Ramos (cell line): Measurements from ENCODE around the gene TMED4.

Experiments
- in situ Hi-C: fragments of 300-500 bp; cut with MboI; formaldehyde crosslinking; loops from one replicate; pipeline ENCODE4 v1.14.3; 2022; ENCODE audit warnings: low sequenced_read_pairs; ENCODE audit not compliant: unreplicated experiment

TMED4 gene

GRCh38 chr7:44581879-44582603, at the start of gene TMED4:
TMED4 (minus strand) TSS chr7:44582231; CDS start chr7:44582206, 25 bp downstream.
- in situ Hi-C loops: loop anchor here (10.0 kb wide), 1 partner anchor 343 kb away; no protein-coding TSS in a partner anchor

DNA sequence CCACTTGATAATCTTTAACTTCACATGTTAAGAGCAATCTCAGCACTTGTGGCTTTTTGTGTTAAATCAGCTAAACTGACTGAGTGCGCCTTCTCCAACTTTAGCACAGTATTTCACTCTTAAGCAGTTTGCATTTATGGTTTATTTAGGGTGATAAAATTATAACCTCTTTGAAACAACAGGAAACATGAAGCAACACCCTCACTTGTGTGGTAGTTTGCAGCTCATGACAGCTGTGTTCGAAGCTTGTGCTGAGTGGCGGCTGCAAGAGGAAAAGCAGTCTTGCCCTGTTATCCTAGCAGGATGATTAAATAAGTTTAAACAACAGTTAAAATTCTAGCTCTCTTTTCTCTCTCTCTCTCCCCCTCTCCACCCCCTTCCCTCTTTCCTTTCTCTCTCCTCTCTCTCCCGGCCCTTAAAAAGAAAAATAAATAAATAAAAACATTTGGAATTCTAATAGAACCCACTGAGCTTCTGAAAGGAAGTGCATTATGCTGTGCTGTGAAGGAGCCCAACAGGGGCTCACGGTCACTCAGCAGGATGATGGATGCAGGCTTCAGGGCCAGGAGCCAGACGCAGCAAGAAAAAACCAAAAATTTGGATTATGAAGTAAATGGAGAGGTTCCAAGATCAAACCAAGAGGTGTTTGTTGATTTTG, 49.6 kb upstream of the TMED4 start:
- in situ Hi-C loops: no loop called here

DNA sequence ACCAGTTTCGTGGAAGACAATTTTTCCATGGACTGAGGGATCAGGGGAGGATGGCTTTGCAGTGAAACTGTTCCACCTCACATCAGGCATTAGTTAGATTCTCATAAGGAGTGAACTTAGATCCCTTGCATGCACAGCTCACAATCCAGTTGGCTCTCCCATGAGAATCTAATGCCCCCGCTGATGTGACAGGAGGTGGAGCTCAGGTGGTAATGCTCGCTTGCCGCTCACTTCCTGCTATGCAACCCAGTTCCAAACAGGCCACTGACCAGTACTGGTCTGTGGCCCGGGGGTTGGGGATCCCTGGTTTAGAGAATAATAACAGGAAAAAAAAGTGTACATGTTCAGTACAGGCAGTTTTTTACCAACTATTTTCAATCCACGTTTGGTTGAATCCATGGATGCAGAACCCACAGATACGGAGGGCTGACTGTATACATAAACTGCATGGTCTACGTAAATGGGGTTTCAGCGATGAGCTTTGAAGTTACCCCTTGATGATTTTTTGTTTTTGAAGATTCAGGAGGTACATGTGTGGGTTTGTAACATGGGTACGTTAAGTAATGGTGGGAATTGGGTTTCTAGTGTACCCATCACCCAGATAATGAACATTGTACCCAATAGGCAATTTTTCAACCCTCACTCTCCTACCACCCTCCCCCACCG, 48.9 kb upstream of the TMED4 start:
- in situ Hi-C loops: no loop called here

GRCh38 chr7:44629829-44630522, 47.9 kb upstream of the TMED4 start:
- in situ Hi-C loops: no loop called here

GRCh38 chr7:44626620-44627019, 44.6 kb upstream of the TMED4 start:
- in situ Hi-C loops: no loop called here

GRCh38 chr7:44625526-44626471, 43.8 kb upstream of the TMED4 start:
- in situ Hi-C loops: no loop called here

DNA sequence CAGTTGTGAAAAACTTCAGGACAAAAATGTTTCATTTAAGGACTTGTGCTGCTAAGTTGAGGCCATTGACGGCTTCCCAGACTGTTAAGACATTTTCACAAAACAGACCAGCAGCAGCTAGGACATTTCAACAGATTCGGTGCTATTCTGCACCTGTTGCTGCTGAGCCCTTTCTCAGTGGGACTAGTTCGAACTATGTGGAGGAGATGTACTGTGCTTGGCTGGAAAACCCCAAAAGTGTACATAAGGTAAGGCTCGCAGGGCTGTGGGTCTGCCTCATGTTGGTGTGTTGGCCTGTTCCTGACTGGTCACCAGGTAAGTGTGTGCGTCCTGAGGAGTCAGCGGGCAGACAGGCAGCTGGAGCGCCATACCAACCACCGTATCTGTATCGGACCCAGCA, 42.3 kb upstream of the TMED4 start:
- in situ Hi-C loops: no loop called here

DNA sequence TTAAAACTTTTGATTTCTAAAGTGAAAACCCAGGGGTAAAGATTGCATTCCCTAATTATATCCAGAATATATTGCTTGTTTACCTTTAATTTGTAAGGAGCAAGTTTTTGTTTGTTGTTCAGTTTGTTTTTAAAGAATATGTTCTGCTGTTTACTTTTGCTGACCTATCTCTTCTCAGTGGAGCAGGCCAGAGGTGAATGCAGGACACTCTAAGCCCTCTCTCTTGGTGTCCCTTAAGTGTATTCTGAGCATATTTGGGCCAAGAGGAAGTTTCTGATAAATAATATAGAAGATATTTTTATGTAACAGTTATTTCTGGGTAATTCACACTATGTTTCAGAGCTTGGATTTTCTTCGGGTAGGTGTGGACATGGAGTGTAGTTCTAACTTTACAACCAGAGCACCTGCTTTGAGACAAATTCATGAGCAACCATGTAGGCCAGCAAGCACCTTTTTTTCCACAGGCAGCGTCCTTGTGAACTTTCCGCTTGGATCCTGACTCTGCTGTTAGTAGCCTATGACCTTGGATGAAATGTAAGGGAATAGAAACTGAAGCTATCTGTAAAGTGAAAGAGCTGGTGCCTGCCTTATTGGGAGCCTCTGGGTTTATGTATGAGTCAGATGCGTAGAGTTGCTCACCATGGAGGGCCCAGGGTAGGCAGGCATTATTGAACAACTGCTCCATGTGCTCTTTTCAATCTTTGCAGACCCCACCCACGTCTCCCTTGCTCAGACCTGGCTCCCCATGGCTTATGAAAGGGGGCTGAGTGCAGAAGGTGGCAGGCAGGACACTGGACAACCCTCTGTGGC, 40.5 kb upstream of the TMED4 start:
- in situ Hi-C loops: no loop called here

GRCh38 chr7:44621750-44622103, 39.7 kb upstream of the TMED4 start:
- in situ Hi-C loops: no loop called here

DNA sequence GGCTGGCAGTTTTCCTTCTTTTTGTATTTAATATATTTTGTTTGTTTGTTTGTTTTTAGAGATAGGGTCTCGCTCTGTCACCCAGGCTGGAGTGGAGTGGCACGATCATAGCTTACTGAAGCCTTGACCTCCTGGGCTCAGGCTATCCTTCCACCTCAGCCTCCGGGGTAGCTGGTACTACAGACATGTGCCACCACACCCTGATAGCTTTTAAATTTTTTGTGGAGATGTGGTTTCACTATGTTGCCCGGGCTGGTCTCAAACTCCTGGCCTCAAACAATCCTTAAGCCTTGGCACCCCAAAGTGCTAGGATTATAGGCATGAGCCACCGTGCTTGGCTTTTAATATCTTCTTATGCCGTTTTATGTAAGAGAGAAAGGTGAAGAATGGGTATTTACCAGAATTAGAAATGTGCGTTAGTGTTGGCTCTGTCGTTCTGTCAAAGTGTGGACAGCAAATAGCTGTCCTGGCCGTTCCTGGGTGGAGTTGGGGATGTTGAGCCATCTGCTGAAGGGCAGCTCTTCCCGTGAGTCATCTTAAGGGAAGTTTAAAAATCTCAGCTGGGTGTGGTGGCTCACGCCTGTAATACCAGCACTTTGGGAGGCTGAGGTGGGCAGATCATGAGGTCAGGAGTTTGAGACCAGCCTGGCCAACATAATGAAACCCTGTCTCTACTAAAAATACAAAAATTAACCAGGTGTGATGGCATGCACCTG, 39.2 kb upstream of the TMED4 start:
- in situ Hi-C loops: no loop called here

- in situ Hi-C loops: no loop called here
Measured at GRCh38 chr7:44618753-44619152, 36.7 kb upstream of the TMED4 start.

DNA sequence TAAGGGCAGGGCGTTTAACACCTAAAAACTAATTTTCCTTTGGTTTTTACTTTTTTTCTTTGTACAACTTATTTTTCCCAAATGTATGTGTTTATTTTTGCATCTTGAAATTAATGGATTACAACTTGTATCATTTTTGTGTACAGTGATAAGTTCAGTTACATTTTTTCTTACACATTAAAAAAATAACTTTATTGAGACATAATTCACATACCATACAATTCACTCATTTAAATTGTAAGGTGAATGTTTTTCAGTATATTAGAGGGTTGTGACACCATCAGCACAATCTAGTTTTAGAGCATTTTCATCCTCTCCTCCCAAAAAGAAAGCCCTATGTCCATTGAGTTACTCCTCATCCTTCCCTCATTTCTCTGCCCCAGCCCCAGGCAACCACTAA, 36.0 kb upstream of the TMED4 start:
- in situ Hi-C loops: no loop called here

GRCh38 chr7:44617225-44617890, 35.3 kb upstream of the TMED4 start:
- in situ Hi-C loops: no loop called here

DNA sequence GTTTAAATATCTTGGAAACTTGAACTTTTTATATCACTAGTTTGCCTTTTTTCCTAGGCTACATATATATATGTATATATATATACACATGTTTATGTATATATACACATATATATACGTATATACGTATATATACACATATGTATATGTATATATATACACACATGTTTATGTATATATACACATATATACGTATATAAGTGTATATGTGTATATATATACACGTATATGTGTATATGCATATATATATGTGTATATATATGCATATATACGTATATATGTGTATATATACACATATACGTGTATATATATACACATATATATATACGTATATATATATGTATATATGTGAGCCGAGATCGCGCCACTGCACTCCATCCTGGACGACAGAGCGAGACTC, 34.5 kb upstream of the TMED4 start:
- in situ Hi-C loops: no loop called here

- in situ Hi-C loops: no loop called here
Measured at GRCh38 chr7:44615793-44616192, 33.8 kb upstream of the TMED4 start.

DNA sequence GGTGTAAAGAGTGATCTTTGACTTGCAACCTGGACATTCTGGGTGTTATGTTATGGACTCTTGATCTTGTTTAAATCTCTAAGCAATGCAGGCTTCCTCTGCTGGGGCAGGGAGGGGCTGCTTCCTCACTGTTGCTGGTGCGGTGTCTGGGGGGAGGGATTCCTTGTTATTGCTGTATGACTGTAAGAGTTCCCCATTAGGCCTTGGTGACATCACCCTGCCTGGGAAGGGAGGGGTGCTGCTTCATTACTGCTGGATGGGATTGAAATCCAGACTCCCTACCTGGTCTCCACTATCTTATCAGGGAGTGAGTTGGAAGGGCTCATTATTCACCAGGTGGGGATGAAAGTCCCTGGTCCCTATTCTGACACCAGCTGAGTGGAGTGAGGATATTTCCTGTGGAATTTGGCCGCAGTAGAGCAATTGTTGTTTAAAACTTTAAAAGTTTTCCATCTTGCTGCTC, 33.1 kb upstream of the TMED4 start:
- in situ Hi-C loops: no loop called here

- in situ Hi-C loops: no loop called here
Measured at GRCh38 chr7:44609829-44610228, 27.8 kb upstream of the TMED4 start.
